Epithelial cell of esophagus (primary cell): ENCODE results near the gene FIBP.

Experiments
- DNase-seq: peaks from one replicate; pipeline ENCODE4 v3.0.0; 2010; ENCODE audit warnings: low read depth
- H3K4me3 ChIP-seq: 2 replicates; pipeline ENCODE4 v1.5.1; 2011; ENCODE audit warnings: mild to moderate bottlenecking, low read length, control low read depth
- CTCF ChIP-seq: IDR thresholded peaks from 2 replicates; pipeline ENCODE4 v1.5.1; 2011; ENCODE audit warnings: low read depth, mild to moderate bottlenecking, low read length, control low read depth, inconsistent platforms; ENCODE audit not compliant: insufficient read depth; ENCODE audit errors: missing control alignments

Gene FIBP

DNA sequence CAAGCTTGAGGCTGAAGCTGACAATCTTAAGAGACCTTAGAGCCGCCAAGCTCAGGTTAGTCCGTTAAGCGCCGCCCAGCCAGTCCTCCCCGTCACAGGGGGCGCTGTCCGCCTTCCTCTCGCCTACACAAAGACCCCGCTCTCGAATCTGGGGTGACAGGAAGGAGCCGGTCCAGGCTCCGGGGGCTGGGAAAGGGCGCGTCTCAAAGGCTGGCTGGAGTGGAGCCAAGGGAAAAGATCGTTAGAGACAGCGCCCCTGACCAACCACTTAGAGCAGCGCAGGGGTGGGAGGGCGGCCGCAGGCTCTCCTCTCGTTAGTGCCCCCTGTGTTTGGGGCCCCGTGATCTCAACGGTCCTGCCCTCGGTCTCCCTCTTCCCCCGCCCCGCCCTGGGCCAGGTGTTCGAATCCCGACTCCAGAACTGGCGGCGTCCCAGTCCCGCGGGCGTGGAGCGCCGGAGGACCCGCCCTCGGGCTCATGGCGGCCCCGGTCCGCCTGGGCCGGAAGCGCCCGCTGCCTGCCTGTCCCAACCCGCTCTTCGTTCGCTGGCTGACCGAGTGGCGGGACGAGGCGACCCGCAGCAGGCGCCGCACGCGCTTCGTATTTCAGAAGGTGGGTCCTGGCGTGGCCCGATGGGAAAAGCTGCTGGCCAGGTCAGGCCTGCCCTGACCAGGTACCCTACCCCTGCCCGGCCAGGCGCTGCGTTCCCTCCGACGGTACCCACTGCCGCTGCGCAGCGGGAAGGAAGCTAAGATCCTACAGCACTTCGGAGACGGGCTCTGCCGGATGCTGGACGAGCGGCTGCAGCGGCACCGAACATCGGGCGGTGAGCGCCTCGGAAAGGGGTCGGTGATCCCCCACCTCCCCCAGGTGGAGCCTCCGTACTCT is 27.8 kb downstream of the FIBP start, which contains the start of gene MUS81:
MUS81 (plus strand) TSS at position 156 of the 887 bp plus-strand sequence; CDS start at position 477, 321 bp downstream.
- peak; percentile 90 for TF ChIP-seq CTCF
- H3K4me3 ChIP-seq: peak within 1 kb of the TSS; percentile 92
- peak; percentile 99 for DNase-seq

GRCh38 chr11:65859812-65860277 is 28.4 kb downstream of the FIBP start:
- no peak for TF ChIP-seq CTCF
- H3K4me3 ChIP-seq: peak overlapping the region; percentile 92
- no peak for DNase-seq

- no peak for TF ChIP-seq CTCF
- peak; percentile 98 for DNase-seq
- peak overlapping the region; percentile 92 for H3K4me3 ChIP-seq
These were observed 29.0 kb downstream of the FIBP start for GRCh38 chr11:65859095-65859811.

DNA sequence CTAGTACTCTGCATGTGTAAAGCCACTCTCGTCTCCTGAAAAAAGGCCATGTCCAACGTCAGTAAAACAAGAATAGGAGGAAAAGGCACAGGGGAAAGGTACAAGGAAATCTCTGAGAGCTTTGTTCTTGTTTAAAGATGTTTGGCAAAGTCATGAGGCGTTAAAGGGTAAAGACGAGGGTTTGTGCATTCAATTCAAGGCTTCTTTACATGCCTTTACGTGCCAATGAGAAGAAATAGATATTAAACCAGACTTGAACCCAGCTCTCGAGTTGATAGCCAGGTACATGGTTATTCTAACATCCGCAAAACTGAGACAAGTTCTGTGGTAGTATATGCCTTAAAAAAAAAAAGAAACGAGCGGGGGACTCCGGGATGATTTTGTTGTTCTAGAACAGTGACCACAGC is 29.6 kb downstream of the FIBP start:
- peak overlapping the region; percentile 92 for H3K4me3 ChIP-seq
- peak; percentile 24 for DNase-seq
- no peak for TF ChIP-seq CTCF

- peak within 1 kb of the TSS; percentile 92 for H3K4me3 ChIP-seq
- no peak for TF ChIP-seq CTCF
- DNase-seq: peak; percentile 99
These were observed 30.2 kb downstream of the FIBP start, which contains the start of gene CFL1 for GRCh38 chr11:65857853-65858680. TSS of gene CFL1 (minus strand) at chr11:65858180. CDS start at chr11:65858099, 81 bp downstream.

GRCh38 chr11:65857500-65857852 is 30.8 kb downstream of the FIBP start:
- H3K4me3 ChIP-seq: peak overlapping the region; percentile 92
- DNase-seq: no peak
- no peak for TF ChIP-seq CTCF
